A549 (cell line): ENCODE measurements around the gene PITPNC1. TPM values are rescaled to one million over a fixed set of nuclear protein-coding genes. Genes with fewer than 3 reads are reported as not detected.

Experiments used
- ATAC-seq, 2 experiments: fragments of 200-7000 bp in 1 of 2; fragments of >200 bp in 1 of 2; cut with Nextera tagmentation in 1 of 2; cut with Tn5 transposase in 1 of 2; 3 replicates each; pipeline versions ENCODE4 v1.8.0 to v1.9.1; 2018 to 2020; ENCODE audit warnings: mild to moderate bottlenecking in 1 of 2, moderate library complexity in 1 of 2
- CTCF ChIA-PET: fragments of 300-600 bp; sonication (Branson Sonifier 250); formaldehyde crosslinking; extraction: SDS; loops from one replicate; lab custom pipeline; 2021; ENCODE audit warnings: antibody characterized with exemption, inconsistent platforms; lab: Yijun Ruan, JAX
- POLR2A ChIA-PET: fragments of 350-600 bp; formaldehyde crosslinking; extraction: SDS; loops from one replicate; lab custom pipeline; 2021; ENCODE audit warnings: antibody characterized with exemption, inconsistent platforms; lab: Yijun Ruan, JAX
- DNase-seq, 2 experiments: peaks; one replicate each; pipeline versions ENCODE4 v3.0.0 to v3.0.0-alpha.2; 2011 to 2016; ENCODE audit warnings: low read depth in 1 of 2, low spot score in 1 of 2
- FAIRE-seq: peaks from 2 replicates; lab custom pipeline; 2011; peaks lifted over from hg19 to GRCh38; lab: Jason Lieb, UNC
- H3K27ac ChIP-seq, 2 experiments: fragments of >200 bp; sonication (Bioruptor Twin); formaldehyde crosslinking; 3 replicates each; pipeline ENCODE4 v1.5.1; 2016 to 2017
- H3K4me1 ChIP-seq: fragments of >200 bp; sonication (Bioruptor Twin); formaldehyde crosslinking; 3 replicates; pipeline ENCODE4 v1.6.1; 2016
- H3K4me2 ChIP-seq: fragments of >200 bp; sonication (Bioruptor Twin); formaldehyde crosslinking; 3 replicates; pipeline ENCODE4 v1.6.1; 2016
- H3K4me3 ChIP-seq: fragments of >200 bp; sonication (Bioruptor Twin); formaldehyde crosslinking; 3 replicates; pipeline ENCODE4 v1.5.1; 2016
- H3K9me3 ChIP-seq: fragments of >200 bp; sonication (Bioruptor Twin); formaldehyde crosslinking; 3 replicates; pipeline ENCODE4 v1.6.1; 2016
- CBX8 ChIP-seq: fragments of 200-600 bp; sonication (generic); IDR thresholded peaks from 2 replicates; pipeline ENCODE4 v1.6.1; 2016
- CEBPB ChIP-seq, 2 experiments: fragments of >200 bp in 1 of 2; sonication (Bioruptor Twin) in 1 of 2; formaldehyde crosslinking in 1 of 2; IDR thresholded peaks; 2 replicates each; pipeline ENCODE4 v1.6.1; 2012 to 2016
- CHD2 ChIP-seq: fragments of 150-350 bp; IDR thresholded peaks from 2 replicates; pipeline ENCODE4 v1.6.1; 2014; ENCODE audit warnings: low read length; ENCODE audit not compliant: partially characterized antibody
- CTCF ChIP-seq: fragments of >200 bp; sonication (Bioruptor Twin); formaldehyde crosslinking; IDR thresholded peaks from 3 replicates; pipeline ENCODE4 v1.5.1; 2016
- E2F6 ChIP-seq: IDR thresholded peaks from 2 replicates; pipeline ENCODE4 v1.6.1; 2012; ENCODE audit warnings: low read depth, borderline replicate concordance
- EHF ChIP-seq: fragments of 250-450 bp; sonication (Bioruptor Pico); IDR thresholded peaks from 2 replicates; pipeline ENCODE4 v1.5.0; 2020; ENCODE audit warnings: mild to moderate bottlenecking
- ELK1 ChIP-seq: fragments of 150-350 bp; IDR thresholded peaks from 2 replicates; pipeline ENCODE4 v1.6.1; 2014; ENCODE audit warnings: low read depth, mild to moderate bottlenecking, low read length
- FOSB ChIP-seq: fragments of 250-450 bp; sonication (Bioruptor Pico); IDR thresholded peaks from 2 replicates; pipeline ENCODE4 v1.5.0; 2020; ENCODE audit warnings: mild to moderate bottlenecking, moderate library complexity
- FOSL2 ChIP-seq, 2 experiments: fragments of 450-650 bp in 1 of 2; fragments of >200 bp in 1 of 2; sonication (Bioruptor Twin) in 1 of 2; formaldehyde crosslinking; IDR thresholded peaks; 2 replicates each; pipeline versions ENCODE4 v1.5.0 to v1.6.1; 2016 to 2020; ENCODE audit warnings: mild to moderate bottlenecking in 1 of 2, moderate library complexity in 1 of 2
- FOXS1 ChIP-seq: fragments of 250-450 bp; sonication (Bioruptor Pico); IDR thresholded peaks from 2 replicates; pipeline ENCODE4 v1.5.0; 2020; ENCODE audit warnings: mild to moderate bottlenecking, moderate library complexity
- HMGXB4 ChIP-seq: fragments of 250-450 bp; sonication (Bioruptor Pico); IDR thresholded peaks from 2 replicates; pipeline ENCODE4 v1.5.0; 2021; ENCODE audit warnings: mild to moderate bottlenecking, moderate library complexity, borderline replicate concordance
- HOXB13 ChIP-seq: fragments of 250-450 bp; sonication (Bioruptor Pico); IDR thresholded peaks from 2 replicates; pipeline ENCODE4 v1.5.0; 2020; ENCODE audit warnings: low read depth, mild to moderate bottlenecking, moderate library complexity
- JUN ChIP-seq, 2 experiments: fragments of >200 bp; sonication (Bioruptor Twin); formaldehyde crosslinking; IDR thresholded peaks; 2 replicates in 1 of 2; 3 replicates in 1 of 2; pipeline ENCODE4 v1.6.1; 2016 to 2017
- MYC ChIP-seq: IDR thresholded peaks from 2 replicates; pipeline ENCODE4 v1.6.1; 2012; ENCODE audit warnings: mild to moderate bottlenecking, inconsistent platforms, low read length, improper control_type of control experiment, borderline replicate concordance
- NR3C1 ChIP-seq: fragments of >200 bp; sonication (Bioruptor Twin); formaldehyde crosslinking; IDR thresholded peaks from 3 replicates; pipeline ENCODE4 v1.6.1; 2017
- PHF8 ChIP-seq: fragments of 200-600 bp; sonication (generic); IDR thresholded peaks from 2 replicates; pipeline ENCODE4 v1.6.1; 2016; ENCODE audit warnings: low read depth, mild to moderate bottlenecking, antibody characterized with exemption, moderate library complexity, borderline replicate concordance
- POLR2A ChIP-seq: IDR thresholded peaks from 2 replicates; pipeline ENCODE4 v1.6.1; 2012; ENCODE audit warnings: mild to moderate bottlenecking, low read length
- POLR2AphosphoS2 ChIP-seq: conservative IDR thresholded peaks from 2 replicates; pipeline ENCODE4 v1.6.1; 2012; ENCODE audit warnings: low read length, improper control_type of control experiment, inconsistent platforms
- RARB ChIP-seq: fragments of 250-450 bp; sonication (Bioruptor Pico); IDR thresholded peaks from 2 replicates; pipeline ENCODE4 v1.8.0; 2021; ENCODE audit warnings: mild to moderate bottlenecking, moderate library complexity
- TP53 ChIP-seq: fragments of 250-450 bp; sonication (Bioruptor Pico); IDR thresholded peaks from 2 replicates; pipeline ENCODE4 v1.5.0; 2021; ENCODE audit warnings: mild to moderate bottlenecking, moderate library complexity
- WGBS: methylation state at CpG from one replicate; pipeline ENCODE4 v1.1.6; 2017; ENCODE audit errors: missing lambda C conversion rate; 5-methylcytosine and 5-hydroxymethylcytosine counted together
- polyA plus RNA-seq, 4 experiments: library from polyadenylated mRNA; depleted of rRNA in 3 of 4; stranded (reverse); fragments of >200 nt; fragmentation: RNase III in 1 of 4; extraction: RNeasy Plus Mini Kit Qiagen cat#74134 plus additional on column Dnase treatment in 1 of 4; gene quantifications; 2 replicates in 3 of 4; 3 replicates in 1 of 4; pipeline ENCODE4 v1.2.3, GENCODE V29; 2011 to 2017

Gene PITPNC1
- polyA plus RNA-seq, 2 of the 4 experiments (the other 2 are of a cell fraction): 3.7 to 11.2 TPM

- TF ChIP-seq FOSB (no peak), JUN (IDR thresholded peaks at IDR 0.05) (no peak), POLR2AphosphoS2 (no peak)
- TF ChIP-seq, all 56 proteins: peak for 0
These were observed 233.0 kb downstream of the PITPNC1 start (continued) for GRCh38 chr17:67610061-67610460.

DNA sequence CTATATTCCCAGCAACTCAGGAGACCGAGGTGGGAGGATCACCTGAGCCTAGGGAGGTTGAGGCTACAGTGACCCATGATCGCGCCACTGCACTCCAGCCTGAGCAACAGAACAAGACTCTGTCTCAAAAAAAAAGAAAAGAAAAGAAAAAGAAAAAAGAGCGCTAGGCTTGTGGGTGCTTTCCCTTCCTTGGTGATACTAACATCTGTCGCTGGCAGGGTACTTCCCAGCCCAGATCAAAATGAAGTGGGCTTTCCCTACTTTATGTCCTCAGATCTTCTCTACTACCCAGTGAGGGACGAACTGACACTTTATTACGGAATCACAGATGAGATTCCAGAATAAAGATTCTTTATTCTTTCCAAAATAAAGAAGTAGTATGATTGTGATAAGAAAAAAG, 236.9 kb downstream of the PITPNC1 start:
- no peak overlapping the region for H3K4me3 ChIP-seq
- POLR2A ChIA-PET: no interaction called here
- no peaks in the 10 kb centered on the region for H3K9me3 ChIP-seq
- H3K4me2 ChIP-seq: no peak overlapping the region
- TF ChIP-seq PHF8 (no peak), CTCF (no peak), E2F6 (no peak), FOSL2 (IDR thresholded peaks at IDR 0.05) (no peak), FOSL2 (CRISPR knock-in tag; IDR thresholded peaks at IDR 0.05) (no peak), CBX8 (no peak), FOSB (no peak), CEBPB (IDR thresholded peaks at IDR 0.05) (no peak), RARB (CRISPR knock-in tag) (no peak), MYC (no peak), JUN (IDR thresholded peaks at IDR 0.05) (no peak), TP53 (CRISPR knock-in tag) (no peak), POLR2AphosphoS2 (no peak), HMGXB4 (CRISPR knock-in tag) (no peak), NR3C1 (no peak), CHD2 (no peak), HOXB13 (CRISPR knock-in tag) (no peak), ELK1 (no peak), EHF (no peak), POLR2A (no peak), FOXS1 (CRISPR knock-in tag) (no peak)
- ATAC-seq (no peak), FAIRE-seq (no peak), DNase-seq (no peak)
- H3K27ac ChIP-seq: no peak overlapping the region
- CTCF ChIA-PET: interaction anchor here (0.8 kb wide), 1 partner anchor 12 kb away, joined by 3 read pairs; no protein-coding TSS in a partner anchor
- no peaks in the 10 kb centered on the region; the same call in 2 of the 3 replicates for H3K4me1 ChIP-seq
- WGBS: 82% methylated on average over 7 of the region's 7 CpGs
